CD14-positive monocyte (primary cell): Measurements from ENCODE around the gene PDIA2. TPM values are rescaled to one million over a fixed set of nuclear protein-coding genes. Genes with fewer than 3 reads are reported as not detected.
A peak's percentile ranks its signal among the peaks of the same experiment; 100 is the strongest.
"Not testable (repeated sequence)": the region's sequence is repeated elsewhere in the genome, so short reads cannot be mapped to it uniquely, and the experiment has no call there.

ENCODE experiments used
- DNase-seq, 3 donors: peaks; one replicate each; pipeline ENCODE4 v3.0.0-alpha.2; 2011 to 2022
- H2AFZ ChIP-seq: 2 replicates; pipeline ENCODE4 v1.6.0; 2012; ENCODE audit warnings: mild to moderate bottlenecking, low read depth, low read length, inconsistent platforms; ENCODE audit not compliant: insufficient read depth, poor library complexity, severe bottlenecking
- H3K27ac ChIP-seq, 2 donors: 1 replicate in 1 of 2; 2 replicates in 1 of 2; pipeline ENCODE4 v1.5.1; 2012 to 2013; ENCODE audit warnings: low read length in 2 of 2, control low read depth in 1 of 2, inconsistent platforms in 1 of 2, low read depth in 1 of 2, mild to moderate bottlenecking in 1 of 2
- H3K27me3 ChIP-seq, 2 donors: one replicate each; pipeline versions ENCODE4 v1.6.0 to v1.6.1; 2011 to 2013; ENCODE audit warnings: low read length in 2 of 2; ENCODE audit not compliant: control insufficient read depth in 2 of 2, insufficient read depth in 2 of 2
- H3K36me3 ChIP-seq, 2 donors: replicated peaks in 1 of 2; 1 replicate in 1 of 2; 2 replicates in 1 of 2; pipeline versions ENCODE4 v1.5.1 to v1.6.1; 2012 to 2013; ENCODE audit warnings: low read length in 2 of 2, control low read depth in 1 of 2, inconsistent platforms in 1 of 2, mild to moderate bottlenecking in 1 of 2; ENCODE audit not compliant: insufficient read depth in 2 of 2, control insufficient read depth in 1 of 2
- H3K4me1 ChIP-seq, 2 donors: 1 replicate in 1 of 2; 2 replicates in 1 of 2; pipeline versions ENCODE4 v1.5.1 to v1.6.1; 2012 to 2013; ENCODE audit warnings: low read length in 2 of 2, control low read depth in 1 of 2, inconsistent platforms in 1 of 2, mild to moderate bottlenecking in 1 of 2, moderate library complexity in 1 of 2; ENCODE audit not compliant: insufficient read depth in 2 of 2, control insufficient read depth in 1 of 2
- H3K4me2 ChIP-seq: replicated peaks from 2 replicates; pipeline ENCODE3; 2012; ENCODE audit warnings: low read length, moderate library complexity, mild to moderate bottlenecking; ENCODE audit not compliant: poor library complexity, severe bottlenecking; ENCODE audit errors: extremely low read depth
- H3K4me3 ChIP-seq, 3 experiments: fragments of 200-600 bp in 1 of 3; sonication (generic) in 1 of 3; replicated peaks in 1 of 3; 1 replicate in 2 of 3; 2 replicates in 1 of 3; pipeline ENCODE4 v1.5.1; 2011 to 2013; ENCODE audit warnings: low read length in 3 of 3, mild to moderate bottlenecking in 3 of 3, control low read depth in 2 of 3, low read depth in 2 of 3, inconsistent platforms in 1 of 3, moderate library complexity in 1 of 3
- H3K79me2 ChIP-seq: 2 replicates; pipeline ENCODE4 v1.6.0; 2012; ENCODE audit warnings: mild to moderate bottlenecking, control low read depth, inconsistent platforms, low read length, moderate library complexity; ENCODE audit not compliant: insufficient read depth
- H3K9ac ChIP-seq: 2 replicates; pipeline ENCODE4 v1.6.0; 2017; ENCODE audit warnings: low read length, mild to moderate bottlenecking; ENCODE audit not compliant: insufficient read depth, poor library complexity, severe bottlenecking
- H3K9me3 ChIP-seq, 2 donors: replicated peaks in 1 of 2; 1 replicate in 1 of 2; 2 replicates in 1 of 2; pipeline versions ENCODE4 v1.5.1 to v1.6.1; 2012 to 2013; ENCODE audit warnings: low read length in 2 of 2, control low read depth in 1 of 2; ENCODE audit not compliant: control insufficient read depth in 1 of 2, insufficient read depth in 1 of 2
- H4K20me1 ChIP-seq: 2 replicates; pipeline ENCODE4 v1.6.0; 2012; ENCODE audit warnings: mild to moderate bottlenecking, low read length, control low read depth, moderate library complexity; ENCODE audit not compliant: insufficient read depth
- H3K27ac Mint-ChIP-seq, 7 donors: one replicate each; pipeline ENCODE4 v1.8.0; 2020; ENCODE audit warnings: mild to moderate bottlenecking in 7 of 7, mixed read lengths in 7 of 7, moderate library complexity in 6 of 7, inconsistent platforms in 2 of 7
- H3K27me3 Mint-ChIP-seq, 3 donors: one replicate each; pipeline ENCODE4 v1.8.0; 2021 to 2022; ENCODE audit warnings: low read depth in 3 of 3, mild to moderate bottlenecking in 3 of 3, mixed read lengths in 3 of 3, moderate library complexity in 3 of 3, inconsistent platforms in 1 of 3
- H3K36me3 Mint-ChIP-seq, 2 donors: one replicate each; pipeline ENCODE4 v1.8.0; 2020; ENCODE audit warnings: mixed read lengths in 2 of 2, inconsistent platforms in 1 of 2, mild to moderate bottlenecking in 1 of 2
- H3K4me1 Mint-ChIP-seq: one replicate; pipeline ENCODE4 v1.8.0; 2020; ENCODE audit warnings: mild to moderate bottlenecking, mixed read lengths
- H3K4me3 Mint-ChIP-seq, 2 donors: one replicate each; pipeline ENCODE4 v1.8.0; 2020; ENCODE audit warnings: mild to moderate bottlenecking in 2 of 2, mixed read lengths in 2 of 2, moderate library complexity in 1 of 2
- H3K9me3 Mint-ChIP-seq, 7 donors: one replicate each; pipeline ENCODE4 v1.8.0; 2020 to 2022; ENCODE audit warnings: mixed read lengths in 7 of 7, mild to moderate bottlenecking in 6 of 7, moderate library complexity in 6 of 7, inconsistent platforms in 2 of 7
- CTCF ChIP-seq: fragments of 200-600 bp; IDR thresholded peaks from one replicate; pipeline ENCODE4 v1.8.0; 2022; ENCODE audit warnings: antibody characterized with exemption, mild to moderate bottlenecking
- WGBS: methylation state at CpG from one replicate; pipeline ENCODE4 v1.1.5; 2013; ENCODE audit warnings: missing lambda C conversion rate; ENCODE audit not compliant: insufficient coverage; 5-methylcytosine and 5-hydroxymethylcytosine counted together
- intact Hi-C, 2 donors: fragments of 100-400 bp; cut with micrococcal nuclease; formaldehyde crosslinking; loops; one replicate each; pipeline versions ENCODE4 v1.15.0 to v1.15.1; 2023
- polyA plus RNA-seq, 3 donors: library from polyadenylated mRNA; depleted of rRNA in 1 of 3; unstranded in 2 of 3; stranded (reverse) in 1 of 3; fragments of 300-500 nt in 2 of 3; fragments of >200 nt in 1 of 3; fragmentation: Illumina TruSeq in 2 of 3; gene quantifications; 1 replicate in 2 of 3; 2 replicates in 1 of 3; pipeline ENCODE4 v1.2.3, GENCODE V29; 2012 to 2021

The PDIA2 gene
- polyA plus RNA-seq, 3 donors: not detected

- Mint-ChIP-seq H3K4me3 (no peak overlapping the region), H3K27me3 (peaks cover 0 to 3% (median 1%) of the 10 kb centered on the region in 3 donors), H3K27ac (no peak overlapping the region), H3K9me3 (peaks cover 0 to 2% (median 0%) of the 10 kb centered on the region in 7 donors), H3K36me3 (peaks cover 22 to 34% of the 10 kb centered on the region in 2 donors), H3K4me1 (no peaks in the 10 kb centered on the region)
- intact Hi-C loops: no loop called here
- H3K9ac ChIP-seq: no peak overlapping the region
- H3K79me2 ChIP-seq: no peaks in the 10 kb centered on the region
- no peak overlapping the region for H2AFZ ChIP-seq
- no peak for DNase-seq
- no peak overlapping the region for H3K4me2 ChIP-seq
- no peaks in the 10 kb centered on the region for H3K27me3 ChIP-seq
- H3K4me3 ChIP-seq: no peak overlapping the region
- H3K9me3 ChIP-seq: no peaks in the 10 kb centered on the region
- no peak overlapping the region for H3K27ac ChIP-seq
- H3K36me3 ChIP-seq: peaks cover 25 to 33% of the 10 kb centered on the region in 2 donors
- WGBS: 86% methylated on average over 25 of the region's 25 CpGs
- H4K20me1 ChIP-seq: no peaks in the 10 kb centered on the region
- TF ChIP-seq CTCF: no peak
- H3K4me1 ChIP-seq: no peaks in the 10 kb centered on the region
Measured at GRCh38 chr16:266258-267164, 16.5 kb upstream of the PDIA2 start.

GRCh38 chr16:267562-267961 lies 15.4 kb upstream of the PDIA2 start:
- H3K4me1 Mint-ChIP-seq, H3K27ac Mint-ChIP-seq, H3K4me3 ChIP-seq, DNase-seq, H3K27me3 ChIP-seq, H4K20me1 ChIP-seq, intact Hi-C loops, H2AFZ ChIP-seq, H3K79me2 ChIP-seq, H3K27ac ChIP-seq, H3K4me2 ChIP-seq, H3K9me3 ChIP-seq, H3K9ac ChIP-seq, H3K9me3 Mint-ChIP-seq, H3K4me1 ChIP-seq, H3K27me3 Mint-ChIP-seq: not testable (repeated sequence)
- WGBS: 91% methylated on average over 17 of the region's 17 CpGs
- H3K36me3 Mint-ChIP-seq: peaks cover 13 to 23% of the 10 kb centered on the region in 2 donors
- H3K4me3 Mint-ChIP-seq: peak overlapping the region in 1 of 2 donors; percentile 34
- peaks cover 14 to 22% of the 10 kb centered on the region in 2 donors for H3K36me3 ChIP-seq
